ENCODE measurements around the gene LGR6. TPM values are rescaled to one million over a fixed set of nuclear protein-coding genes. Genes with fewer than 3 reads are reported as not detected.

The LGR6 gene
- total RNA-seq, 2 experiments from 2014 or later: 0.08 TPM; not detected in 1

- ChIA-PET POLR2A (no interaction called here), CTCF (interaction anchor here (0.8 to 1.5 kb wide), 4 partner anchors 10 to 75 kb away, joined by 3 to 7 read pairs (median 3); no protein-coding TSS in a partner anchor)
- Mint-ChIP-seq H3K27ac (no peak overlapping the region), H3K4me3 (no peak overlapping the region), H3K9me3 (no peaks in the 10 kb centered on the region), H3K36me3 (ENCODE audit: low read depth) (no peaks in the 10 kb centered on the region), H3K27me3 (peaks cover 31% of the 10 kb centered on the region), H3K4me1 (peaks cover 14% of the 10 kb centered on the region)
- no peak for DNase-seq
These were observed 5.7 kb downstream of the LGR6 start for GRCh38 chr1:202199040-202199889.

GRCh38 chr1:202200112-202200548 lies 6.5 kb downstream of the LGR6 start:
- no peak for DNase-seq
- Mint-ChIP-seq H3K4me1 (peaks cover 14% of the 10 kb centered on the region), H3K36me3 (ENCODE audit: low read depth) (no peaks in the 10 kb centered on the region), H3K27ac (no peak overlapping the region), H3K9me3 (no peaks in the 10 kb centered on the region), H3K4me3 (no peak overlapping the region), H3K27me3 (peaks cover 23% of the 10 kb centered on the region)
- ChIA-PET POLR2A (no interaction called here), CTCF (interaction anchor here (0.8 to 3.3 kb wide), 5 partner anchors 7 to 74 kb away, joined by 3 to 14 read pairs (median 3); partner anchors contain the start of gene LGR6)

GRCh38 chr1:202200669-202201068 lies 7.1 kb downstream of the LGR6 start:
- peaks cover 14% of the 10 kb centered on the region for H3K4me1 Mint-ChIP-seq
- no peak overlapping the region for H3K27ac Mint-ChIP-seq
- H3K4me3 Mint-ChIP-seq: no peak overlapping the region
- no peak for DNase-seq
- peaks cover 18% of the 10 kb centered on the region for H3K27me3 Mint-ChIP-seq
- H3K9me3 Mint-ChIP-seq: no peaks in the 10 kb centered on the region
- POLR2A ChIA-PET: no interaction called here
- no peaks in the 10 kb centered on the region for H3K36me3 Mint-ChIP-seq (ENCODE audit: low read depth)
- CTCF ChIA-PET: interaction anchor here (1.2 to 3.3 kb wide), 3 partner anchors 8 to 15 kb away, joined by 3 to 14 read pairs (median 3); partner anchors contain the start of gene LGR6

GRCh38 chr1:202201266-202201665 lies 7.7 kb downstream of the LGR6 start:
- peaks cover 12% of the 10 kb centered on the region for H3K27me3 Mint-ChIP-seq
- POLR2A ChIA-PET: no interaction called here

GRCh38 chr1:202201971-202202370 lies 8.4 kb downstream of the LGR6 start:
- Mint-ChIP-seq H3K9me3 (no peaks in the 10 kb centered on the region), H3K27ac (no peak overlapping the region), H3K4me3 (no peak overlapping the region), H3K36me3 (ENCODE audit: low read depth) (no peaks in the 10 kb centered on the region), H3K4me1 (peaks cover 14% of the 10 kb centered on the region), H3K27me3 (peaks cover 11% of the 10 kb centered on the region)
- DNase-seq: no peak
- POLR2A ChIA-PET: no interaction called here
- CTCF ChIA-PET: interaction anchor here (1.2 to 3.3 kb wide), 2 partner anchors 9 to 12 kb away, joined by 3 to 14 read pairs; partner anchors contain the start of gene LGR6

More at GRCh38 chr1:202201266-202201665, 7.7 kb downstream of the LGR6 start:
- no peak overlapping the region for H3K4me3 Mint-ChIP-seq
- CTCF ChIA-PET: interaction anchor here (1.2 to 3.3 kb wide), 2 partner anchors 8 to 11 kb away, joined by 3 to 14 read pairs; partner anchors contain the start of gene LGR6
- H3K4me1 Mint-ChIP-seq: peaks cover 14% of the 10 kb centered on the region
- H3K27ac Mint-ChIP-seq: no peak overlapping the region
- no peaks in the 10 kb centered on the region for H3K36me3 Mint-ChIP-seq (ENCODE audit: low read depth)
- H3K9me3 Mint-ChIP-seq: no peaks in the 10 kb centered on the region
- DNase-seq: no peak

GRCh38 chr1:202202500-202203168 lies 9.0 kb downstream of the LGR6 start:
- POLR2A ChIA-PET: no interaction called here
- CTCF ChIA-PET: interaction anchor here (3.3 kb wide), 1 partner anchor 10 kb away, joined by 14 read pairs; the partner anchor contains the start of gene LGR6
- Mint-ChIP-seq H3K4me3 (no peak overlapping the region), H3K4me1 (peaks cover 14% of the 10 kb centered on the region), H3K27me3 (peaks cover 11% of the 10 kb centered on the region), H3K9me3 (no peaks in the 10 kb centered on the region), H3K36me3 (ENCODE audit: low read depth) (no peaks in the 10 kb centered on the region), H3K27ac (no peak overlapping the region)
- no peak for DNase-seq

GRCh38 chr1:202203238-202204039 lies 9.8 kb downstream of the LGR6 start:
- no peak overlapping the region for H3K27ac Mint-ChIP-seq
- no peak overlapping the region for H3K4me3 Mint-ChIP-seq
- no peaks in the 10 kb centered on the region for H3K36me3 Mint-ChIP-seq (ENCODE audit: low read depth)
- POLR2A ChIA-PET: no interaction called here
- no peak for DNase-seq
- peaks cover 11% of the 10 kb centered on the region for H3K4me1 Mint-ChIP-seq
- CTCF ChIA-PET: interaction anchor here (3.3 kb wide), 1 partner anchor 10 kb away, joined by 14 read pairs; the partner anchor contains the start of gene LGR6
- no peaks in the 10 kb centered on the region for H3K9me3 Mint-ChIP-seq
- H3K27me3 Mint-ChIP-seq: peaks cover 6% of the 10 kb centered on the region

GRCh38 chr1:202204065-202204464 lies 10.5 kb downstream of the LGR6 start:
- H3K36me3 Mint-ChIP-seq (ENCODE audit: low read depth): no peaks in the 10 kb centered on the region
- no peak for DNase-seq
- ChIA-PET CTCF (no interaction called here), POLR2A (no interaction called here)
- H3K4me1 Mint-ChIP-seq: peaks cover 9% of the 10 kb centered on the region
- peaks cover 5% of the 10 kb centered on the region for H3K27me3 Mint-ChIP-seq
- no peak overlapping the region for H3K27ac Mint-ChIP-seq
- H3K9me3 Mint-ChIP-seq: no peaks in the 10 kb centered on the region
- H3K4me3 Mint-ChIP-seq: no peak overlapping the region

- H3K4me1 Mint-ChIP-seq: peaks cover 9% of the 10 kb centered on the region
- H3K27ac Mint-ChIP-seq: no peak overlapping the region
- POLR2A ChIA-PET: no interaction called here
- DNase-seq: no peak
- no peaks in the 10 kb centered on the region for H3K36me3 Mint-ChIP-seq (ENCODE audit: low read depth)
- peaks cover 1% of the 10 kb centered on the region for H3K27me3 Mint-ChIP-seq
- no peaks in the 10 kb centered on the region for H3K9me3 Mint-ChIP-seq
- no peak overlapping the region for H3K4me3 Mint-ChIP-seq
- CTCF ChIA-PET: interaction anchor here (1.2 kb wide), 1 partner anchor 13 kb away, joined by 6 read pairs; no protein-coding TSS in a partner anchor
These were observed 12.1 kb downstream of the LGR6 start for GRCh38 chr1:202205523-202206190.

- no peak overlapping the region for H3K4me3 Mint-ChIP-seq
- CTCF ChIA-PET: no interaction called here
- H3K4me1 Mint-ChIP-seq: no peaks in the 10 kb centered on the region
- no peaks in the 10 kb centered on the region for H3K36me3 Mint-ChIP-seq (ENCODE audit: low read depth)
- no peak overlapping the region for H3K27ac Mint-ChIP-seq
- H3K9me3 Mint-ChIP-seq: no peaks in the 10 kb centered on the region
- H3K27me3 Mint-ChIP-seq: peaks cover 13% of the 10 kb centered on the region
- DNase-seq: no peak
- POLR2A ChIA-PET: no interaction called here
These were observed 13.7 kb downstream of the LGR6 start for GRCh38 chr1:202207292-202207691.

GRCh38 chr1:202208351-202208857 lies 14.8 kb downstream of the LGR6 start:
- Mint-ChIP-seq H3K27me3 (peaks cover 24% of the 10 kb centered on the region), H3K4me3 (no peak overlapping the region), H3K4me1 (no peaks in the 10 kb centered on the region), H3K36me3 (ENCODE audit: low read depth) (no peaks in the 10 kb centered on the region), H3K9me3 (no peaks in the 10 kb centered on the region), H3K27ac (no peak overlapping the region)
- CTCF ChIA-PET: interaction anchor here (2.5 kb wide), 1 partner anchor 16 kb away, joined by 9 read pairs; the partner anchor contains the start of gene LGR6
- POLR2A ChIA-PET: no interaction called here
- no peak for DNase-seq

GRCh38 chr1:202210385-202210784 lies 16.8 kb downstream of the LGR6 start:
- Mint-ChIP-seq H3K27me3 (peaks cover 41% of the 10 kb centered on the region), H3K27ac (no peak overlapping the region), H3K4me3 (no peak overlapping the region), H3K4me1 (peaks cover 3% of the 10 kb centered on the region), H3K9me3 (no peaks in the 10 kb centered on the region), H3K36me3 (ENCODE audit: low read depth) (no peaks in the 10 kb centered on the region)
- POLR2A ChIA-PET: no interaction called here
- CTCF ChIA-PET: interaction anchor here (2.5 kb wide), 1 partner anchor 18 kb away, joined by 9 read pairs; the partner anchor contains the start of gene LGR6
- DNase-seq: no peak

All from activated CD4-positive, alpha-beta memory T cell treated with anti-CD3 and anti-CD28 coated beads, Interleukin-2, amount 10 ng/mL, durations not matched to agents 7 days and 5 days (primary cell).